HepG2 (cell line): ENCODE measurements around the gene CHN1. TPM values are rescaled to one million over a fixed set of nuclear protein-coding genes. Genes with fewer than 3 reads are reported as not detected.
A peak's percentile ranks its signal among the peaks of the same experiment; 100 is the strongest.

Source experiments
- AFF4 ChIP-seq: sonication (generic); formaldehyde crosslinking; IDR thresholded peaks from 2 replicates; pipeline ENCODE4 v1.4.0; 2020; ENCODE audit warnings: missing genetic modification reagents
- AHR ChIP-seq: IDR thresholded peaks from 2 replicates; pipeline ENCODE4 v1.6.1; 2018; ENCODE audit warnings: missing genetic modification reagents, missing compliant biosample characterization
- BORCS8-MEF2B ChIP-seq: sonication (generic); formaldehyde crosslinking; IDR thresholded peaks from 2 replicates; pipeline ENCODE4 v1.8.0; 2022; ENCODE audit warnings: mild to moderate bottlenecking, missing genetic modification reagents
- GTF3A ChIP-seq: sonication (generic); formaldehyde crosslinking; conservative IDR thresholded peaks from 2 replicates; pipeline ENCODE4 v1.4.0; 2020; ENCODE audit warnings: mild to moderate bottlenecking, missing genetic modification reagents
- HOXA5 ChIP-seq: sonication (generic); formaldehyde crosslinking; IDR thresholded peaks from 2 replicates; pipeline ENCODE4 v1.4.0; 2020; ENCODE audit warnings: missing genetic modification reagents
- IRF1 ChIP-seq: sonication (generic); formaldehyde crosslinking; IDR thresholded peaks from 2 replicates; pipeline ENCODE4 v1.4.0; 2020; ENCODE audit warnings: low read depth, mild to moderate bottlenecking, missing genetic modification reagents
- MTF2 ChIP-seq: sonication (generic); formaldehyde crosslinking; IDR thresholded peaks from 2 replicates; pipeline ENCODE4 v1.5.0; 2020; ENCODE audit warnings: missing genetic modification reagents, borderline replicate concordance
- NFKB2 ChIP-seq: sonication (generic); formaldehyde crosslinking; IDR thresholded peaks from 2 replicates; pipeline ENCODE4 v1.4.0; 2020; ENCODE audit warnings: missing genetic modification reagents, borderline replicate concordance
- NFYC ChIP-seq: IDR thresholded peaks from 2 replicates; pipeline ENCODE4 v1.6.1; 2016; ENCODE audit warnings: missing genetic modification reagents, missing compliant biosample characterization
- NKX3-1 ChIP-seq: sonication (generic); formaldehyde crosslinking; IDR thresholded peaks from 2 replicates; pipeline ENCODE4 v1.5.0; 2020; ENCODE audit warnings: missing genetic modification reagents
- PLRG1 ChIP-seq: fragments of 450-650 bp; conservative IDR thresholded peaks from 2 replicates; pipeline ENCODE4 v1.6.1; 2016
- SATB2 ChIP-seq: sonication (generic); formaldehyde crosslinking; IDR thresholded peaks from 2 replicates; pipeline ENCODE4 v1.5.0; 2020; ENCODE audit warnings: missing genetic modification reagents
- TAF1 ChIP-seq: sonication (generic); formaldehyde crosslinking; IDR thresholded peaks from 2 replicates; pipeline ENCODE4 v1.4.0; 2020; ENCODE audit warnings: missing genetic modification reagents
- TBX3 ChIP-seq: fragments of 450-650 bp; IDR thresholded peaks from 2 replicates; pipeline ENCODE4 v1.6.1; 2017; ENCODE audit warnings: antibody characterized with exemption, mild to moderate bottlenecking, inconsistent platforms, borderline replicate concordance
- THAP11 ChIP-seq: IDR thresholded peaks from 2 replicates; pipeline ENCODE4 v1.6.1; 2016; ENCODE audit warnings: missing biosample characterization, missing genetic modification reagents
- U2AF1 ChIP-seq: fragments of 200-400 bp; formaldehyde crosslinking; optimal IDR thresholded peaks from 2 replicates; pipeline ENCODE3; 2017; ENCODE audit warnings: mild to moderate bottlenecking, low read depth, low read length
- ZBTB21 ChIP-seq: sonication (generic); formaldehyde crosslinking; IDR thresholded peaks from 2 replicates; pipeline ENCODE4 v1.4.0; 2020; ENCODE audit warnings: missing genetic modification reagents
- ZBTB7A ChIP-seq: sonication (generic); formaldehyde crosslinking; IDR thresholded peaks from 2 replicates; pipeline ENCODE4 v1.8.0; 2022; ENCODE audit warnings: mild to moderate bottlenecking, missing genetic modification reagents
- ZKSCAN8 ChIP-seq: IDR thresholded peaks from 2 replicates; pipeline ENCODE4 v1.6.1; 2016; ENCODE audit warnings: borderline replicate concordance, missing genetic modification reagents, missing compliant biosample characterization
- ZNF225 ChIP-seq: sonication (generic); formaldehyde crosslinking; IDR thresholded peaks from 2 replicates; pipeline ENCODE4 v1.4.0; 2020; ENCODE audit warnings: mild to moderate bottlenecking, missing genetic modification reagents
- ZNF280B ChIP-seq: sonication (generic); formaldehyde crosslinking; IDR thresholded peaks from 2 replicates; pipeline ENCODE4 v1.5.0; 2020; ENCODE audit warnings: missing genetic modification reagents, mild to moderate bottlenecking, borderline replicate concordance
- ZNF329 ChIP-seq: sonication (generic); formaldehyde crosslinking; IDR thresholded peaks from 2 replicates; pipeline ENCODE4 v1.9.0; 2021; ENCODE audit warnings: low read depth, mild to moderate bottlenecking, missing genetic modification reagents
- ZNF354B ChIP-seq: sonication (generic); formaldehyde crosslinking; IDR thresholded peaks from 2 replicates; pipeline ENCODE4 v1.8.0; 2022; ENCODE audit warnings: mild to moderate bottlenecking, missing genetic modification reagents
- ZNF430 ChIP-seq: sonication (generic); formaldehyde crosslinking; IDR thresholded peaks from 2 replicates; pipeline ENCODE4 v1.9.0; 2021; ENCODE audit warnings: mild to moderate bottlenecking, missing genetic modification reagents
- ZNF556 ChIP-seq: sonication (generic); formaldehyde crosslinking; IDR thresholded peaks from 2 replicates; pipeline ENCODE4 v1.4.0; 2020; ENCODE audit warnings: mild to moderate bottlenecking, missing genetic modification reagents, borderline replicate concordance
- ZNF790 ChIP-seq: sonication (generic); formaldehyde crosslinking; IDR thresholded peaks from 2 replicates; pipeline ENCODE4 v1.8.0; 2022; ENCODE audit warnings: missing genetic modification reagents, mild to moderate bottlenecking, borderline replicate concordance
- ZSCAN9 ChIP-seq: IDR thresholded peaks from 2 replicates; pipeline ENCODE4 v1.6.1; 2016; ENCODE audit warnings: borderline replicate concordance
- polyA plus RNA-seq, 8 experiments: library from polyadenylated mRNA; depleted of rRNA in 3 of 8; stranded (reverse) in 7 of 8; unstranded in 1 of 8; fragments of >200 nt; fragmentation: Illumina TruSeq in 4 of 8; extraction: Trizol in 4 of 8; gene quantifications; 2 replicates each; pipeline versions ENCODE4 v1.2.1 to v1.2.3, GENCODE V29; 2011 to 2016; ENCODE audit warnings: low read depth in 4 of 8, missing spikeins in 1 of 8, mixed read lengths in 1 of 8; ENCODE audit not compliant: insufficient read depth in 1 of 8
- total RNA-seq, 5 experiments: library from RNA; depleted of rRNA; stranded (reverse); fragments of >200 nt; fragmentation: Illumina TruSeq; extraction: Trizol; gene quantifications; 2 replicates each; pipeline ENCODE4 v1.2.3, GENCODE V29; 2016; ENCODE audit warnings: low read depth in 1 of 5

CHN1 gene
- total and polyA plus RNA-seq, 2 of the 13 experiments (the other 11 are each of a cell fraction or from before 2014, with no cell fraction given) = 2.8 to 3.5 TPM

- TF ChIP-seq AFF4 (CRISPR knock-in tag) (no peak), AHR (CRISPR knock-in tag) (peak; percentile 30; the same call in 1 of the 2 replicates), GTF3A (CRISPR knock-in tag) (no peak), IRF1 (CRISPR knock-in tag) (no peak), ZKSCAN8 (CRISPR knock-in tag) (no peak), ZNF329 (CRISPR knock-in tag) (peak; percentile 54; the same call in 1 of the 2 replicates), NFYC (CRISPR knock-in tag) (no peak), ZBTB21 (CRISPR knock-in tag) (no peak), PLRG1 (no peak), MTF2 (CRISPR knock-in tag) (peak; percentile 96), U2AF1 (no peak), ZNF790 (CRISPR knock-in tag) (no peak; the same call in 1 of the 2 replicates), ZNF354B (CRISPR knock-in tag) (no peak), ZNF225 (CRISPR knock-in tag) (no peak), TAF1 (CRISPR knock-in tag) (peak; percentile 25; the same call in 1 of the 2 replicates), NKX3-1 (CRISPR knock-in tag) (no peak), ZBTB7A (CRISPR knock-in tag) (no peak), BORCS8-MEF2B (CRISPR knock-in tag) (no peak), ZNF556 (CRISPR knock-in tag) (no peak), ZNF280B (CRISPR knock-in tag) (no peak), ZNF430 (CRISPR knock-in tag) (no peak), THAP11 (CRISPR knock-in tag) (no peak; the same call in 1 of the 2 replicates), ZSCAN9 (CRISPR knock-in tag) (no peak), SATB2 (CRISPR knock-in tag) (no peak), HOXA5 (no peak), NFKB2 (CRISPR knock-in tag) (no peak), TBX3 (no peak)
Measured at GRCh38 chr2:175004980-175005732, at the start of gene CHN1 (continued).
